ENCODE measurements around the gene CHAF1A.

CHAF1A gene

GRCh38 chr19:4482721-4483364, 80.4 kb downstream of the CHAF1A start:
- no peak for TF ChIP-seq CTCF (IDR thresholded peaks at IDR 0.05; ENCODE audit: low read depth, low read length)
- H3K4me3 ChIP-seq (ENCODE audit: low read depth, low read length) = no peak overlapping the region

- H3K4me3 ChIP-seq (ENCODE audit: low read depth, low read length) = no peak overlapping the region
- no peak for TF ChIP-seq CTCF (IDR thresholded peaks at IDR 0.05; ENCODE audit: low read depth, low read length)
These were observed 80.9 kb downstream of the CHAF1A start for GRCh38 chr19:4483385-4483784.

- TF ChIP-seq CTCF (IDR thresholded peaks at IDR 0.05; ENCODE audit: low read depth, low read length) = no peak
- no peak overlapping the region for H3K4me3 ChIP-seq (ENCODE audit: low read depth, low read length)
These were observed 85.1 kb downstream of the CHAF1A start for GRCh38 chr19:4487572-4487971.

GRCh38 chr19:4488496-4488895, 86.1 kb downstream of the CHAF1A start:
- TF ChIP-seq CTCF (IDR thresholded peaks at IDR 0.05; ENCODE audit: low read depth, low read length) = no peak
- H3K4me3 ChIP-seq (ENCODE audit: low read depth, low read length) = no peak overlapping the region

- no peak for TF ChIP-seq CTCF (IDR thresholded peaks at IDR 0.05; ENCODE audit: low read depth, low read length)
- no peak overlapping the region for H3K4me3 ChIP-seq (ENCODE audit: low read depth, low read length)
These were observed 89.0 kb downstream of the CHAF1A start for GRCh38 chr19:4491446-4491845.

GRCh38 chr19:4492337-4493103, 90.1 kb downstream of the CHAF1A start:
- no peak overlapping the region for H3K4me3 ChIP-seq (ENCODE audit: low read depth, low read length)
- no peak for TF ChIP-seq CTCF (IDR thresholded peaks at IDR 0.05; ENCODE audit: low read depth, low read length)

All from WI38 (cell line).